PFSK-1 (cell line): ENCODE results near the gene MUC20.

ENCODE experiments used
- POLR2AphosphoS5 ChIP-seq: IDR thresholded peaks from 2 replicates; pipeline ENCODE4 v1.6.1; 2012; ENCODE audit warnings: low read depth, mild to moderate bottlenecking, control low read depth, low read length, moderate library complexity
- TAF1 ChIP-seq: IDR thresholded peaks from 2 replicates; pipeline ENCODE4 v1.6.1; 2012; ENCODE audit warnings: low read length, control low read depth, borderline replicate concordance; ENCODE audit not compliant: insufficient read depth

- TF ChIP-seq TAF1 (no peak), POLR2AphosphoS5 (no peak)
Observed at GRCh38 chr3:195773956-195774537, 53.3 kb downstream of the MUC20 start.
